ENCODE measurements around the gene MYLIP. TPM values are rescaled to one million over a fixed set of nuclear protein-coding genes. Genes with fewer than 3 reads are reported as not detected.
A peak's percentile ranks its signal among the peaks of the same experiment; 100 is the strongest.

The MYLIP gene
- total RNA-seq, 1 donor from 2014 or later = 16.6 TPM

GRCh38 chr6:16127471-16127870 lies 1.4 kb upstream of the MYLIP start:
- Mint-ChIP-seq H3K36me3 (ENCODE audit: low read depth) (no peaks in the 10 kb centered on the region), H3K4me1 (ENCODE audit: low read depth) (peaks cover 33% of the 10 kb centered on the region), H3K4me3 (ENCODE audit: unreplicated experiment) (no peak overlapping the region), H3K27ac (ENCODE audit: unreplicated experiment) (no peak overlapping the region), H3K9me3 (ENCODE audit: low read depth) (no peaks in the 10 kb centered on the region), H3K27me3 (ENCODE audit: low read depth) (peaks cover 6% of the 10 kb centered on the region)
- no peak for DNase-seq (ENCODE audit: low spot score)
- TF ChIP-seq CTCF (IDR thresholded peaks at IDR 0.05) = no peak

DNA sequence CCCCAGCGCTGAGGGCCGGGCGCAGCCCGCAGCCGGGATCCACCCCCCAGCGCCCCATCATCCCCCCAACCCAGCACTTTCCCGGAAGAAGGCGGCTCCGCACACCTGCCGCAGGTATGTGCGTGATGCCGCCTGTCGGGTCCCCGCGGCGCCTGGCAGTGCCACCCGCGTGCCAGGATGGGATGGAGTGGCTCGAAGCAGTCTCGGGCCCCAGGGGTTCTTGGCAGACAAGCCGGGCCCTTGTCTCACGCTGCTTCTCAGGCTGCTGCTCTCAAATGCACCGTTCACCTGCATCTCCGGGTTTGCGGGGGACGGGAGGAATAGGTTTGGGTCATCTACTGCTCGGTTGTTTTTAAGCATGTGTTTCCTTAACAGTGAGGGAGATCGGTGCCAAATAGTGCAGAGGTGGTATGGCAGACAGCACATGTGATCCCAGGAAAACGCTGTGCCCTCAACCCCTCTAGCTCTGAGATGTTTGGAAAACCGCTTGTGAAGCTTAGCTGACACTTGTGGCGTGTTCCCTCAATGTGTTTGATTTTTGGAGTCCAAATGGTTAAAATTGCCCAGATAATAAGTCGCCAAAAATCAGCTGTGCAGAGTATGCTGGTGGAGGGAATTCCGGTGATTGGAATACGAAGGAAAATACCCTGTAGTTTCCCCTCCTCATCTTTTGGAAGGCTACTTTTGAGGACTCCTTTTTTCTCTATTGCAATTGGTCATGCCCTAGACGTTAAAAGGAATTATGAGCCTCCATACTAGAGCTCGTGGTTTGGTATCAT lies 926 bp downstream of the MYLIP start:
- Mint-ChIP-seq H3K27me3 (ENCODE audit: low read depth) (no peaks in the 10 kb centered on the region), H3K36me3 (ENCODE audit: low read depth) (peaks cover 7% of the 10 kb centered on the region), H3K4me1 (ENCODE audit: low read depth) (peaks cover 50% of the 10 kb centered on the region), H3K9me3 (ENCODE audit: low read depth) (no peaks in the 10 kb centered on the region), H3K27ac (ENCODE audit: unreplicated experiment) (peak overlapping the region; percentile 91), H3K4me3 (ENCODE audit: unreplicated experiment) (peak overlapping the region; percentile 93)
- no peak for DNase-seq (ENCODE audit: low spot score)
- TF ChIP-seq CTCF (IDR thresholded peaks at IDR 0.05) = peak; percentile 62

- peak overlapping the region; percentile 93 for H3K4me3 Mint-ChIP-seq (ENCODE audit: unreplicated experiment)
- H3K36me3 Mint-ChIP-seq (ENCODE audit: low read depth) = peaks cover 7% of the 10 kb centered on the region
- no peaks in the 10 kb centered on the region for H3K27me3 Mint-ChIP-seq (ENCODE audit: low read depth)
- no peak for TF ChIP-seq CTCF (IDR thresholded peaks at IDR 0.05)
- no peaks in the 10 kb centered on the region for H3K9me3 Mint-ChIP-seq (ENCODE audit: low read depth)
- peaks cover 55% of the 10 kb centered on the region for H3K4me1 Mint-ChIP-seq (ENCODE audit: low read depth)
- peak overlapping the region; percentile 82 for H3K27ac Mint-ChIP-seq (ENCODE audit: unreplicated experiment)
- DNase-seq (ENCODE audit: low spot score) = no peak
Observed at GRCh38 chr6:16130437-16130891, 1.6 kb downstream of the MYLIP start.

DNA sequence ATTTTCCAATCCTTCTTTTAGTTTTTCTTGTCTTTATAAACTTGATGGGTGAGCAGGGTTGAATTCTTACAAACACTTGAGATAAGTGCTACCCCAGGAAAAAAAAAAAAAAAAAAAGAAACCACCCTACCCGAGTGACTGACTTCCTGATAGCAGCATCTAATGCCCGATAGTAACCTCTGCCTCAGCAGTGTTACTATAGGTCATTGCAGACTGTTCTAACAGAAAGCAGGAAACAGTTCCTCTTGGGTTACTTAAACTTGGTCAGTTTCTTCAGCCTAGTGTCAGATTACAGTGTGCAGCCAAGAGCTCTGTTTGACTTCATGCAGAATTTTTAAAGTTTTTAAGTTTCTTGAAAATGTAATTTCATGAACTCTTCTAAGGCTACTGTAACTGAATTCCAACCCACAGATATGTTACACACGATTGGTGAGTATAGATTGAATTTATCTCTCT lies 2.1 kb downstream of the MYLIP start:
- peaks cover 57% of the 10 kb centered on the region for H3K4me1 Mint-ChIP-seq (ENCODE audit: low read depth)
- TF ChIP-seq CTCF (IDR thresholded peaks at IDR 0.05) = no peak
- no peaks in the 10 kb centered on the region for H3K9me3 Mint-ChIP-seq (ENCODE audit: low read depth)
- H3K27ac Mint-ChIP-seq (ENCODE audit: unreplicated experiment) = peak overlapping the region; percentile 82
- no peaks in the 10 kb centered on the region for H3K27me3 Mint-ChIP-seq (ENCODE audit: low read depth)
- DNase-seq (ENCODE audit: low spot score) = no peak
- H3K4me3 Mint-ChIP-seq (ENCODE audit: unreplicated experiment) = peak overlapping the region; percentile 93
- peaks cover 7% of the 10 kb centered on the region for H3K36me3 Mint-ChIP-seq (ENCODE audit: low read depth)

GRCh38 chr6:16132909-16133308 lies 4.0 kb downstream of the MYLIP start:
- no peaks in the 10 kb centered on the region for H3K9me3 Mint-ChIP-seq (ENCODE audit: low read depth)
- H3K27ac Mint-ChIP-seq (ENCODE audit: unreplicated experiment) = no peak overlapping the region
- H3K4me3 Mint-ChIP-seq (ENCODE audit: unreplicated experiment) = no peak overlapping the region

More at GRCh38 chr6:16132909-16133308, 4.0 kb downstream of the MYLIP start:
- no peak for DNase-seq (ENCODE audit: low spot score)
- no peak for TF ChIP-seq CTCF (IDR thresholded peaks at IDR 0.05)
- no peaks in the 10 kb centered on the region for H3K27me3 Mint-ChIP-seq (ENCODE audit: low read depth)
- H3K4me1 Mint-ChIP-seq (ENCODE audit: low read depth) = peaks cover 75% of the 10 kb centered on the region
- H3K36me3 Mint-ChIP-seq (ENCODE audit: low read depth) = peaks cover 7% of the 10 kb centered on the region

All from chondrocyte (in vitro differentiated cells).